ENCODE measurements around the gene IFRD2. TPM values are rescaled to one million over a fixed set of nuclear protein-coding genes. Genes with fewer than 3 reads are reported as not detected.

The IFRD2 gene
- total and polyA plus RNA-seq, 2 of the 8 experiments (the other 6 are each of a cell fraction or from before 2014, with no cell fraction given), result 76.7 to 88.8 TPM

DNA sequence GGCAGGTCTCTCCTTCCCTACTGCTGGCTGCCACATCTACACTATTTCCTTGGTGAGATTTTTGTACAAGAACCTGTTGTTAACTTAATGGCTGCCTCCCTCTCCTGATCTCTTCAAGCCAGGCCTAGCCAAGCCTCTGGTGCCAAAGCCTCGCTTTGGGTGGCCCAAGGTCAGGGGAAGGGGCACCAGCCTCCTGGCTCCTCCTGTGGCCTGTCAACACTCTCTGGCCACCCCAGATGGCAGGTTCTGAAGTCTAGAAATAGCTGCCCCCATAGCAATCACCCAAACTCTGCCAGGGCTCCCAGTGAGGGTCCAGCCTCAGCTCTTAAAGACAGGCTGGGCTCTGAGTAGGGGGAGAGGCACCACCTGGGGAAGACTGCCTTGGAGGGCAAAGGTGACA, 5.0 kb downstream of the IFRD2 start:
- Histone ChIP-seq H3K14ac (ENCODE audit: insufficient read length) (no peak overlapping the region), H4K20me1 (replicated peaks in 1 of 2; ENCODE audit: control insufficient read depth in 1 of 2, insufficient read depth in 2 of 2, low read length in 2 of 2) (peaks cover 0 to 13% of the 10 kb centered on the region in 2 experiments), H2BK5ac (ENCODE audit: low read depth, low read length) (no peak overlapping the region), H2BK120ac (replicated peaks; ENCODE audit: low read depth, low read length) (no peak overlapping the region), H2BK15ac (ENCODE audit: low read length) (no peak overlapping the region), H2BK12ac (ENCODE audit: low read depth, low read length) (no peak overlapping the region), H2AK5ac (ENCODE audit: low read depth, low read length) (no peak overlapping the region), H3K9ac (replicated peaks in 1 of 4; ENCODE audit: extremely low read depth in 1 of 4, low read depth in 3 of 4, low read length in 3 of 4) (no peak overlapping the region), H3K4ac (replicated peaks; ENCODE audit: insufficient read length, low read depth, low read length) (no peak overlapping the region), H3K36me3 (ENCODE audit: control insufficient read depth in 2 of 4, insufficient read depth in 4 of 4, low read length in 3 of 4) (peaks cover 16 to 29% (median 22%) of the 10 kb centered on the region in 4 experiments), H3K79me1 (ENCODE audit: low read depth, low read length) (peaks cover 8% of the 10 kb centered on the region; the same call in 1 of the 2 replicates), H3K56ac (replicated peaks; ENCODE audit: insufficient read length, low read depth, low read length) (no peak overlapping the region), H4K91ac (replicated peaks; ENCODE audit: insufficient read length, low read length) (no peak overlapping the region), H2BK20ac (ENCODE audit: low read length) (no peak overlapping the region), H3K27me3 (replicated peaks in 1 of 4; ENCODE audit: control insufficient read depth in 3 of 4, extremely low read depth in 1 of 4, insufficient read depth in 3 of 4, low read length in 3 of 4) (no peaks in the 10 kb centered on the region; a peak in 1 of 7 replicates), H3K9me3 (ENCODE audit: insufficient read depth in 2 of 2, low read depth in 1 of 2, low read length in 1 of 2) (no peaks in the 10 kb centered on the region), H4K5ac (ENCODE audit: insufficient read length, low read depth, low read length) (no peak overlapping the region), H3K23me2 (ENCODE audit: low read depth, low read length) (peaks cover 7% of the 10 kb centered on the region), H3K18ac (ENCODE audit: extremely low read depth, low read length) (no peak overlapping the region), H3K23ac (ENCODE audit: insufficient read length) (no peak overlapping the region), H4K8ac (ENCODE audit: extremely low read depth, insufficient read depth, low read length) (no peak overlapping the region), H3K4me3 (ENCODE audit: extremely low read depth in 1 of 4, insufficient read depth in 2 of 4, low read depth in 3 of 4, low read length in 4 of 4) (no peak overlapping the region), H3K4me2 (ENCODE audit: insufficient read depth in 1 of 2, low read depth in 2 of 2, low read length in 2 of 2) (no peak overlapping the region), H3K79me2 (ENCODE audit: control insufficient read depth in 1 of 2, insufficient read depth in 2 of 2, low read length in 2 of 2) (peaks cover 0 to 15% of the 10 kb centered on the region in 2 experiments; a peak in 3 of 4 replicates), H3K4me1 (replicated peaks in 1 of 4; ENCODE audit: control insufficient read depth in 3 of 4, insufficient read depth in 4 of 4, low read length in 3 of 4) (peaks cover 0 to 4% (median 2%) of the 10 kb centered on the region in 4 experiments; a peak in 4 of 7 replicates), H2AFZ (ENCODE audit: low read length) (no peak overlapping the region), H3K27ac (ENCODE audit: low read depth, low read length) (no peak overlapping the region)
- ChIA-PET POLR2A (ENCODE audit: partially characterized antibody) (interaction anchor here (0.7 to 6.8 kb wide), 4 partner anchors 8 to 46 kb away, joined by 3 to 122 read pairs (median 3); partner anchors contain the start of gene LSMEM2), CTCF (ENCODE audit: partially characterized antibody) (interaction anchor here (0.8 to 2.0 kb wide), 5 partner anchors 8 to 95 kb away, joined by 3 to 7 read pairs (median 5); no protein-coding TSS in a partner anchor)
- WGBS, 2 experiments (ENCODE audit: extremely low coverage in 1 of 2, insufficient coverage in 1 of 2, insufficient read length in 1 of 2, insufficient replicate concordance in 2 of 2, low coverage in 1 of 2, low lambda C conversion rate in 2 of 2, missing lambda C conversion rate in 1 of 2), result 75% methylated on average over 1 of the region's 1 CpG; no CpG with 5 or more reads in 1 of the 2 experiments
- no peak for FAIRE-seq
- DNase-seq (ENCODE audit: low read depth in 1 of 2, low spot score in 2 of 2), result no peak
- TF ChIP-seq POLR2AphosphoS5 (IDR thresholded peaks at IDR 0.05; ENCODE audit: low read depth, low read length), result no peak
- TF ChIP-seq ZNF274 (IDR thresholded peaks at IDR 0.05; ENCODE audit: borderline replicate concordance, extremely low read depth, low read length), result no peak
- no peak for TF ChIP-seq CTBP2 (IDR thresholded peaks at IDR 0.05; ENCODE audit: borderline replicate concordance, insufficient read depth, insufficient read length, low read length)
- no peak for TF ChIP-seq KDM1A (IDR thresholded peaks at IDR 0.05; ENCODE audit: borderline replicate concordance, low read length)
- no peak for TF ChIP-seq KDM4A (IDR thresholded peaks at IDR 0.05; ENCODE audit: low read depth, low read length, severe bottlenecking)
- no peak for TF ChIP-seq YY1 (IDR thresholded peaks at IDR 0.05; ENCODE audit: low read depth, low read length)
- TF ChIP-seq, protein P1, sequence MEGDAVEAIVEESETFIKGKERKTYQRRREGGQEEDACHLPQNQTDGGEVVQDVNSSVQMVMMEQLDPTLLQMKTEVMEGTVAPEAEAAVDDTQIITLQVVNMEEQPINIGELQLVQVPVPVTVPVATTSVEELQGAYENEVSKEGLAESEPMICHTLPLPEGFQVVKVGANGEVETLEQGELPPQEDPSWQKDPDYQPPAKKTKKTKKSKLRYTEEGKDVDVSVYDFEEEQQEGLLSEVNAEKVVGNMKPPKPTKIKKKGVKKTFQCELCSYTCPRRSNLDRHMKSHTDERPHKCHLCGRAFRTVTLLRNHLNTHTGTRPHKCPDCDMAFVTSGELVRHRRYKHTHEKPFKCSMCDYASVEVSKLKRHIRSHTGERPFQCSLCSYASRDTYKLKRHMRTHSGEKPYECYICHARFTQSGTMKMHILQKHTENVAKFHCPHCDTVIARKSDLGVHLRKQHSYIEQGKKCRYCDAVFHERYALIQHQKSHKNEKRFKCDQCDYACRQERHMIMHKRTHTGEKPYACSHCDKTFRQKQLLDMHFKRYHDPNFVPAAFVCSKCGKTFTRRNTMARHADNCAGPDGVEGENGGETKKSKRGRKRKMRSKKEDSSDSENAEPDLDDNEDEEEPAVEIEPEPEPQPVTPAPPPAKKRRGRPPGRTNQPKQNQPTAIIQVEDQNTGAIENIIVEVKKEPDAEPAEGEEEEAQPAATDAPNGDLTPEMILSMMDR (IDR thresholded peaks at IDR 0.05; ENCODE audit: control extremely low read depth in 1 of 3, insufficient read depth in 1 of 3, low read depth in 1 of 3, low read length in 3 of 3), result no peak
- TF ChIP-seq TCF12 (IDR thresholded peaks at IDR 0.05; ENCODE audit: low read depth, low read length), result no peak
- no peak for TF ChIP-seq CEBPB (IDR thresholded peaks at IDR 0.05; ENCODE audit: low read depth, low read length)
- TF ChIP-seq PHF8 (conservative IDR thresholded peaks at IDR 0.05; ENCODE audit: low read depth, low read length), result no peak
- TF ChIP-seq RAD21 (IDR thresholded peaks at IDR 0.05 in 1 of 2, conservative IDR thresholded peaks at IDR 0.05 in 1 of 2; ENCODE audit: low read depth in 2 of 2, low read length in 2 of 2), result no peak

Measured in H1 (cell line).